Activated CD8-positive, alpha-beta T cell treated with anti-CD3 and anti-CD28 coated beads for 36 hours (primary cell): Measurements from ENCODE around the gene PHLDB1. TPM values are rescaled to one million over a fixed set of nuclear protein-coding genes. Genes with fewer than 3 reads are reported as not detected.
A peak's percentile ranks its signal among the peaks of the same experiment; 100 is the strongest.

ENCODE experiments used
- ATAC-seq: fragments of 200-7000 bp; cut with Tn5 transposase; one replicate; pipeline ENCODE4 v1.10.0; 2021; ENCODE audit warnings: mild to moderate bottlenecking, moderate library complexity
- CTCF ChIA-PET: fragments of 350-600 bp; sonication (Branson Sonifier 250); formaldehyde crosslinking; loops from one replicate; lab custom pipeline; 2021; ENCODE audit warnings: antibody characterized with exemption; lab: Charles Lee
- POLR2A ChIA-PET: fragments of 350-600 bp; sonication (Branson Sonifier 250); formaldehyde crosslinking; loops from one replicate; lab custom pipeline; 2021; ENCODE audit warnings: antibody characterized with exemption; lab: Charles Lee
- DNase-seq: peaks from one replicate; pipeline ENCODE4 v3.0.0-alpha.2; 2020
- H3K27ac Mint-ChIP-seq: one replicate; pipeline ENCODE4 v1.8.0; 2021; ENCODE audit warnings: mild to moderate bottlenecking, mixed read lengths
- H3K27me3 Mint-ChIP-seq: one replicate; pipeline ENCODE4 v1.8.0; 2021; ENCODE audit warnings: mixed read lengths
- H3K36me3 Mint-ChIP-seq: one replicate; pipeline ENCODE4 v1.8.0; 2021; ENCODE audit warnings: low read depth, mixed read lengths
- H3K4me1 Mint-ChIP-seq: one replicate; pipeline ENCODE4 v1.8.0; 2021; ENCODE audit warnings: low read depth, mixed read lengths
- H3K4me3 Mint-ChIP-seq: one replicate; pipeline ENCODE4 v1.8.0; 2021; ENCODE audit warnings: mild to moderate bottlenecking, moderate library complexity, mixed read lengths
- H3K9me3 Mint-ChIP-seq: one replicate; pipeline ENCODE4 v1.8.0; 2021; ENCODE audit warnings: mixed read lengths
- intact Hi-C: fragments of 100-400 bp; cut with micrococcal nuclease; formaldehyde crosslinking; loops from one replicate; pipeline ENCODE4 v1.10.0; 2022
- total RNA-seq, 2 experiments: library from RNA; stranded (reverse); gene quantifications; one replicate each; pipeline ENCODE4 v1.2.3, GENCODE V29; 2021
- TF ChIP-seq, protein P1 (sequence below): fragments of 200-600 bp; IDR thresholded peaks from one replicate; pipeline ENCODE4 v1.8.0; 2022; ENCODE audit warnings: antibody characterized with exemption, mild to moderate bottlenecking

PHLDB1 gene
- total RNA-seq, 2 experiments from 2014 or later: 3.0 to 5.1 TPM

DNA sequence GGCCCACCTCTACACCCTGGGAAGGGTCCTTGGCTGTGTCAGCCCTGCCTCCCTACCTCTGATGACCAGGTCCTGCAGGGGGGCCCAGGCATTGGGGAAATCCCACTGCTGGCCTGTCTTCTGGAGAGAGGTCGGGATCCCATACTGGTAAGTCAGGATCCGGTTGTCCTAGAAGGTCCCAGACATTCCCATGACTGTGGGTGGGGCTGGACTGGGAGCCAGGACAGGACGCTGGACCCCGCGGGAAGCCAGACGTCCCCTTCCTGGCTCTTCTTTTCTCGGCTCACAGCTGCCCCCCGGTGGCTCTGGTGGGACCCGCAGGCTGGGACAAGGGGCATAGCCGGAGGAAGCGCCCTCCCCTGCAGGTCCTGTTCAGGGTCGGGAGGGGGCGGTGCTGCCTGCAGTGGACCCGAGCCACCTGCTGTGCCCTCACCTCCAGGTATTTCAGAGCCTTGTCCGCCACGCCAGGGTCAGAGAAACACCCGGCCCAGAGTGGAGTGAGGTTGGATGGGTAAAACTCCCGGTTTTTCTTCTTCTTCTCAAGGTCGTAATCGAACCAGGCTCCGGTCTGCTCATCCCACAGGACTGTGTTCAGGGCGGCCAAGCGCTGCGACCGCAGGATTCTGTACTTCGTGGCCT is 52.0 kb downstream of the PHLDB1 start:
- CTCF ChIA-PET: interaction anchor here (0.6 to 2.9 kb wide), 29 partner anchors 8 to 325 kb away, joined by 3 to 14 read pairs (median 4); no protein-coding TSS in a partner anchor
- POLR2A ChIA-PET: interaction anchor here (0.5 kb wide), 1 partner anchor 36 kb away, joined by 3 read pairs; no protein-coding TSS in a partner anchor
- peak; percentile 100 for ATAC-seq
- Mint-ChIP-seq H3K9me3 (no peaks in the 10 kb centered on the region), H3K4me1 (no peaks in the 10 kb centered on the region), H3K27me3 (no peaks in the 10 kb centered on the region), H3K36me3 (no peaks in the 10 kb centered on the region), H3K27ac (no peak overlapping the region), H3K4me3 (no peak overlapping the region)
- TF ChIP-seq, protein P1, sequence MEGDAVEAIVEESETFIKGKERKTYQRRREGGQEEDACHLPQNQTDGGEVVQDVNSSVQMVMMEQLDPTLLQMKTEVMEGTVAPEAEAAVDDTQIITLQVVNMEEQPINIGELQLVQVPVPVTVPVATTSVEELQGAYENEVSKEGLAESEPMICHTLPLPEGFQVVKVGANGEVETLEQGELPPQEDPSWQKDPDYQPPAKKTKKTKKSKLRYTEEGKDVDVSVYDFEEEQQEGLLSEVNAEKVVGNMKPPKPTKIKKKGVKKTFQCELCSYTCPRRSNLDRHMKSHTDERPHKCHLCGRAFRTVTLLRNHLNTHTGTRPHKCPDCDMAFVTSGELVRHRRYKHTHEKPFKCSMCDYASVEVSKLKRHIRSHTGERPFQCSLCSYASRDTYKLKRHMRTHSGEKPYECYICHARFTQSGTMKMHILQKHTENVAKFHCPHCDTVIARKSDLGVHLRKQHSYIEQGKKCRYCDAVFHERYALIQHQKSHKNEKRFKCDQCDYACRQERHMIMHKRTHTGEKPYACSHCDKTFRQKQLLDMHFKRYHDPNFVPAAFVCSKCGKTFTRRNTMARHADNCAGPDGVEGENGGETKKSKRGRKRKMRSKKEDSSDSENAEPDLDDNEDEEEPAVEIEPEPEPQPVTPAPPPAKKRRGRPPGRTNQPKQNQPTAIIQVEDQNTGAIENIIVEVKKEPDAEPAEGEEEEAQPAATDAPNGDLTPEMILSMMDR: peak; percentile 99
- intact Hi-C loops: no loop called here
- peak; percentile 97 for DNase-seq

DNA sequence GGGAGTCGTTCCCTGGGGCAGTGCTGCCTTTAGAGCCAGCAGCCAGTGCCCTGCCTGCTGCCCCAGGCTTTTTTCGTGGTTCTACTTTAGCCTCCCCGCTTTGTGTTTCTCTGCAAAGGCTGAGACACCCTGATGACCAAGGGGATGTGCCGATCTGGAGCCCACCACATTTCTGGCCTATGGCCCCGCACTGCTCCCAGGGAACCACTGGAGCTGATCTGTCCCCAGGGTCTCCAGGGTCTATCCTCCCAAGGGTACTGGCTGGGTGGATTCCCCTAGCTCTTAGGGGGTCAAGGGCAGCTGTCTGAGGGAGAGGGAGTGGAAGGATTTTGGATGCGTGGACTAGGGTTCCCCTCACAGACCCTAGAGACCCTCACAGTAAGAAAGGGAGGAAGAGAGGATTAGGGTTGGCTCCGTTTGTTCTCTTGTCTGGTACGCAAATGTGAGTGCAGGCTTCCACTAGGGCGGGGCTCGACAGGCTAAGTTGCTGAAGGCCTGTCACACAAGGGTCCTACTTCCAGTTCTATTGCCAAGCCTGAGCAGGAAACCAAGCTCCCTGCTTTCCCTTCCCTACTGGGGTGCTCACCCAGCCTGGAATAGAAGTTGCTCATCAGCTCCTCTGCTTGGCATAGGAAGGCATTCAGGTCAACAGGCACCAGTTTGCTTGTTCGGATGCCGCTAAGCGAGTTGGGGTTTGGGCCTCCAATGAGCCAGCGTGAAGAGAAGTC is 52.7 kb downstream of the PHLDB1 start:
- ChIA-PET POLR2A (no interaction called here), CTCF (interaction anchor here (0.6 to 2.9 kb wide), 24 partner anchors 10 to 283 kb away, joined by 3 to 14 read pairs (median 4); no protein-coding TSS in a partner anchor)
- H3K27ac Mint-ChIP-seq: no peak overlapping the region
- intact Hi-C loops: no loop called here
- no peaks in the 10 kb centered on the region for H3K9me3 Mint-ChIP-seq
- H3K27me3 Mint-ChIP-seq: no peaks in the 10 kb centered on the region
- DNase-seq (no peak), ATAC-seq (no peak)
- TF ChIP-seq, protein P1: no peak
- no peaks in the 10 kb centered on the region for H3K36me3 Mint-ChIP-seq
- H3K4me3 Mint-ChIP-seq: no peak overlapping the region
- H3K4me1 Mint-ChIP-seq: no peaks in the 10 kb centered on the region

DNA sequence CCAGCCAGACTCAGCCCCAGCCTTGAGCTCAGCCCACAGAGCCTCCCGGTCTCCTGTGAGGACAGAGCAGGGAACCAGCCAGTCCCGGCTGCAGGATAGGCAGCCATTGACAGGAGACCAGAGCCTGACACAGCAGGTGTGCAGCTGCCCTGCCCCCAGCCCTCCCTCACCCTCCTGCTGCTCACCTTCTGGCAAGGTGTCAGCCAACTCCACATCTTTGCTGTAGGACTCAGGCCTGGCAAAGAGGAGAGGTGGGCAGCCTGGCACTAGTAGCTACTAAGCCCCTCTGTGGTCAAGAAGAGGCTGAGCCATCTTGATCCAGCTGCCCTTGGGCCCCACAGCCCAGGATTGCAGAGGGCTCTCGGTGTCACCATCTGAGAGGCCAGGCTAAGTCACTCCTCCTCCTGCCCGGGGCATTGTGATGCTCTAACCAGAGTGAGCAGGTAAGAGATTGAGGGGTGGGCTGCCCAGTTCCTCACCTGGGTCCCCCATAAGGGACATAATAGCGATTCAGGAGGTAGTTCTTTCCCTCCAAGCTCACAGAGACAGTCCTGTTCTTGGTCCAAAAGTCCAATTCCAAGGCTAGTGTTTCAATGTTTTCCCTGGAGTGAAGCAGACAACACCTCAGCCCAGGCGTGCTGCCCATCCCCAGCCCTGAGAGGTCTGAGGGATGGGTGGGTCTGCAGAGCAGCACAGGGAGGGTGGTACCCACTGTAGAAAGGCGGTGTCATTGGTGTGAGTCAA is 53.4 kb downstream of the PHLDB1 start:
- Mint-ChIP-seq H3K4me1 (no peaks in the 10 kb centered on the region), H3K4me3 (no peak overlapping the region), H3K36me3 (no peaks in the 10 kb centered on the region), H3K27ac (no peak overlapping the region), H3K9me3 (no peaks in the 10 kb centered on the region), H3K27me3 (no peaks in the 10 kb centered on the region)
- ChIA-PET POLR2A (no interaction called here), CTCF (interaction anchor here (0.5 to 2.9 kb wide), 16 partner anchors 10 to 321 kb away, joined by 3 to 14 read pairs (median 6); no protein-coding TSS in a partner anchor)
- no peak for DNase-seq
- ATAC-seq: no peak
- intact Hi-C loops: no loop called here
- TF ChIP-seq, protein P1: no peak

DNA sequence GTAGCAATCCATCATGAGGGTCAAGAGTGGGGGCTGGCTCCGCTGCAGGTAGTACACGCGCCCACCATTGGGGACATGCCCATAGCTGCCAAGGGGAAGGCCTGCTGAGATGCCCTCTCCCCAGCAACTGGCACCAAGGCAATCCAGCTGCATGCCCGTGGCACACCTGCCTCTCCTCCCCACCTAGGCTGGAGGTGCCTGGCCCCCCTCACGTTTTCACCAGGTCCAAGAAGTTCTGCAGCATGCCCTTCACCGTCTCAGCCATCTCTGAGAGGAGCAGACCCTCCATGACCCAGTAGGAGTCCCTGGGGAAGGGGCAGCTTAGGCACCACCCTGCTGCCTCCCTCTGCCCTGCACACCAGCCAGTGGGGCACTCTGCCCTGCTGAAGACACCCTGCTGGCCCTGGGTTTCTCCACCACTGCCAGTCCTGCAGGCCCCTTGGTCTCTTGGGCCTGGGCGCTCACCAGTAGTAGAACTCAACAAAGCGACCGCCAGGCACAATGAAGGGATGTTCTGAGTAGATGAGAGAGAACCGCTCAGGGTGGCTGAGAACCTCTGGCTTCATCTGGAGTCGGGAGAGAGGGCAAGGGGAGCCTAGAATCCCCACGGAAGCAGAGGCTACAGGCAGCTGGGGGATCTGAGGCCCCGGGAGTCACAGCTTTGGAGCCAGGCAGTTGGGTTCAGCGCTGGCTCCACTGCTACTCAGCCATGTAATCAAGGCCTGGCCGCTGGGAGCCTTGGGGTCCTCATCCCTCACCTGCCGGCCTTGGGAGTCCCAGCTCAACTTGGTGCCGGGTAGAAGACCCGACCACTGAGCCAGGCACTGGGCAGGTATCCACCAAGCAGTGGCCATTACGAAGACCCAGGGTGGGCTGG is 54.2 kb downstream of the PHLDB1 start:
- ChIA-PET CTCF (interaction anchor here (0.5 to 2.5 kb wide), 5 partner anchors 17 to 320 kb away, joined by 3 to 14 read pairs (median 7); no protein-coding TSS in a partner anchor), POLR2A (no interaction called here)
- Mint-ChIP-seq H3K27ac (no peak overlapping the region), H3K4me3 (no peak overlapping the region), H3K9me3 (no peaks in the 10 kb centered on the region), H3K4me1 (peaks cover 4% of the 10 kb centered on the region), H3K36me3 (no peaks in the 10 kb centered on the region), H3K27me3 (no peaks in the 10 kb centered on the region)
- no peak for ATAC-seq
- intact Hi-C loops: no loop called here
- TF ChIP-seq, protein P1: no peak
- DNase-seq: no peak
